NOMO-1 treated with dmso at 0.1 percent for 144 hours (cell line): Measurements from ENCODE around the gene NDUFV2.

Experiments
- DNase-seq: peaks from one replicate; lab custom pipeline; 2025; ENCODE audit not compliant: unreplicated experiment; lab: John Stamatoyannopoulos, UW

NDUFV2 gene

DNA sequence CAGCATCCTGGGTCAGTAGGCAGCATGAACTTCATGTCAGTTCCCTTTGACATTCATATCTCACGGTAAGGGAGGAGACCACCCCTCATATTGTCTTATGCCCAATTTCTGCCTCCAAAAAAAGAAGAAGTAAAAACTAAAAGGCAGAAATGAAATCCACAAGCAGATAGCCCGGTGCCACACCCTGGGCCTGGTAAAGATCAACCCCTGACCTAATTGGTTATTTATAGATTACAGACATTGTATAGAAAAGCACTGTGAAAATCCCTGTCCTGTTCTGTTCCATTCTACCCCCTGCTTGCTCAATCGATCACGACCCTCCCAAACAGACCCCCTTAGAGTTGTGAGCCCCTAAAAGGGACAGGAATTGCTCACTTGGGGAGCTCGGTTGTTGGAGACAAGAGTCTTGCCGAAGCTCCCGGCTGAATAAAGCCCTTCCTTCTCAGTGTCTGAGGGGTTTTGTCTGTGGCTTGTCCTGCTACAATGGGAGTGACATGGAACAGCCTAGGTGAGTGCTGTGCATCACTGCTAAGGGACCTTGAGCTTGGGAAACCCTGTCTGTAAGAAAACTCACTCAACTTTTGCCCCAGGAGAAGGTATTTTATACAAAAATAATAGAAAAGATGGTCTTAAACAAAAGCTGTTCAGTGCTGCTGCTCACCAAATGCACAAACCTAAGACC is 11.1 kb downstream of the NDUFV2 start:
- DNase-seq = no peak

DNA sequence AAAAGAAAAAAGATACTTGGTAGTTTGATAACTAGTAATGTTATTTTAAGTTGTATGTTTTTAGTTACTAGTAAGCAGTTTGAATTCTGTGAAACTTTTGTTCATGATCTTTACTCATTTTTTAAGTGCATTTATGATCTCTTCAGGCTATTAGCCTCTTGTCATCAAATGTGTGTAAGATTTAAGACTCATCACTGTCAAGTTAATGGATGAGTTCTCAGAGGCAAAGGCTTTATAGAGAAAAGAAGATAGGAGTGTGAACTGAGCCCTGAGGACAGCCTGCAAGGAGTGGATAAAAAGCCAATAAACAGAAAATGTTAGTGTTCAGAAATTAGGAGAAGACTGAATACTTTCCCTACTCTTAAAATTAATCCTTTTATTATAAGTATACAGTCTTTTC is 13.5 kb downstream of the NDUFV2 start:
- no peak for DNase-seq

- peak; percentile 58 for DNase-seq
Measured at GRCh38 chr18:9117980-9118841, 15.7 kb downstream of the NDUFV2 start.

GRCh38 chr18:9120796-9121195 is 18.3 kb downstream of the NDUFV2 start:
- no peak for DNase-seq

DNA sequence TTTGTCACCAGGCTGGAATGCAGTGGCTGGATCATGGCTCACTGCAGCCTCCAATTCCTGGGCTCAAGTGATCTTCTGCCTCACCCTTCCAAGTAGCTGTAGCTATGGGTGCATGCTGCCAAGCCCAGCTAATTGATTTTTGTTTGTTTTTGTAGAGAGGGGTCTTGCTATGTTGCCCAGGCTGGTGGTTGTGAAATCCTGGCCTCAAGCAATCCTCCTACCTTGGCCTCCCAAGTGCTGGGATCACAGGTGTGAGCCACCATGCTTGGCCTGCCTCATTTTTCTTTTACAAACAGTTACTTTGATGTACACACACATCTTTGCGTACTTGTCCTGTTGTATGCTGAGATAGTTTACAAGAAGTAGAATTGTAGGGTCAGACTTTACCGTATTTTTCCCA is 21.0 kb downstream of the NDUFV2 start:
- no peak for DNase-seq

GRCh38 chr18:9124824-9125223 is 22.3 kb downstream of the NDUFV2 start:
- no peak for DNase-seq

DNA sequence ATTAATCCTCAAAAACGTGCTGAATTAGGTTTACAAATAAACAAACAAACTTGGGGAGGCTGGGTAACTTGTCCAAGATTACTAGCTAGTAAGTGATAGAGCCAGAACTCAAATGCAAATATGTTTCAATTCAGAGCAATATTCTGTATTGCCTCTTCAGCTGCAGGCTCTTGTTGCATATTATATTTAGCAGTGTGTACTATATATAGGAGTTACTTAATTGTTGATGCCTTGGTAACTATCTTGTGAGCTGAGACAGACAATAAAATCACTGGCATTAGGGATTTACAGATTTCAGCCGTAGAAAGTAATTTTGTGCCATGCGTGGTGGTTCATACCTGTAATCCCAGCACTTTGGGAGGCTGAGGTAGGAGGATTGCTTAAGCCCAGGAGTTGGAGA is 23.8 kb downstream of the NDUFV2 start:
- DNase-seq = no peak

- DNase-seq = no peak
Measured at GRCh38 chr18:9130195-9130594, 27.7 kb downstream of the NDUFV2 start.

DNA sequence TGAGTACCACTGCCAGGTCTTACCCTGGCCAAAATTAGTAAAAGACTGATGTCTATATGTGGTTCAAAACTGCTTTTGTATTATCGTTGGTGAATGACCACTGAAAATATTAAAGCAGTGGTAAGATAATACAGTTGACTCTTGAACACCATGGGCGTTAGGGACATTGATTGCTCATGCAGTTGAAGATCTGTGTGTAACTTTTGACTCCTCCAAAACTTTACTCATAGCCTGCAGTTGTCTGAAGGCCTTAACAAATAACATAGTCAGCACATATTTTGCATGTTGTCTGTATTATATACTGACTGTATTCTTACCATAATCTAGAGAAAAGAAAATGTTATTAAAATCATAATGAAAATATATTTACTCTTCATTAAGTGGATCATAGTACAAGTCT is 28.3 kb downstream of the NDUFV2 start:
- no peak for DNase-seq

GRCh38 chr18:9132628-9133027 is 30.1 kb downstream of the NDUFV2 start:
- no peak for DNase-seq

GRCh38 chr18:9133225-9133624 is 30.7 kb downstream of the NDUFV2 start:
- DNase-seq = no peak

DNA sequence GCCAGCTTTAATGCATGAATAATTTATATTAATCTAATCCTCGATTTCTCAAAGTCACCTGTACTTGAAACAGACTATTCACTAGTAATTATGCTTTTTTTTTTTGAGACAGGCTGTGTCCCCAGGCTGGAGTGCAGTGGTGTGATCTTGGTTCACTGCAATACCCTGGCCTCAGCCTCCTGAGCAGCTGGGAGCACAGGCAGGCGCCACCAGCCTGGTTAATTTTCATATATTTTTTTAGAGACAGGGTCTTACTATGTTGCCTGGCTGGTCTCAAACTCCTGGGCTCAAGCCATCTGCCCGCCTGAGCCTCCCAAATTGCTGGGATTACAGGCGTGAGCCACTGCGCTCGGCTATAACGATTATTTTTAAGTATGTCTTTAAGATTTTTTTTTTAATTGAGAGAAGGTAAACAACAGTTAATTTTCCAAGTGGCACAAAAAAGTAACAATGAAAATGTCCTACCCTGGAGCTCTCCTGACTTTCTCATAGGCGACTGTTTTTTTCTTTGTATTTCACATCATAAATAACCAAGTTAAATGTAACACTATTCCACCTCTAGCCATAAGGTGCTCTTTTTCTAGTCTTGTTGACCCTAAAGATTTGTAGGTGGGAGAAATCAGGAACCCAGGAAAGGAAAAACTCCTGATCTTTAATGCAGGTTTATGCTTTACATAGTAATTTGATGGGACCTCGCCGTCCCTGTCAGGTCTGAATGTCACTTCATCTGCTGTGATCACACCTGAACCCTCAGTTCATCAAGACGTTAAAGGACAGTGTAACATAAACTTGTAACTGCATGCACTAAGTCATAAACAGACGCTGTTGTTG is 32.8 kb downstream of the NDUFV2 start:
- DNase-seq = no peak

DNA sequence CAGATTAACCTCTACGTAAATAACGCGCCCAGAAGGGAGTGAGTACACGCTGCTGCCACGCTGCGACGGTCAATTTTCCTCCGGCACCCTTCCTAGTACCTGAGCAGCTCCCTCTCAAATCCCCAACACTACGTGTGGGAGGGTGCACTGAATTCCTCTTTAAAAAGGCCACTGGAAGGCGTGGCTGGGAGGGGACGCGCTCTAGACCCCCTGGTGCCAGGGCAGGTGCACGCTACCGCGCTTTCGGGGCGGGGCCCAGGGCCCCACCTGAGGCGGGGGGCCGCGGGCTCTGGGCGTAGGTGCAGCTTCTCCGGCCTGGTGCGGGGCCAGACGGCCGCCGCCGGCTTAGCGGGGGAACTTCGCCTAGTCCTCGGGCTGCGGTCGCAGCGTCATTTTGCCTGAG is 33.4 kb downstream of the NDUFV2 start:
- no peak for DNase-seq

DNA sequence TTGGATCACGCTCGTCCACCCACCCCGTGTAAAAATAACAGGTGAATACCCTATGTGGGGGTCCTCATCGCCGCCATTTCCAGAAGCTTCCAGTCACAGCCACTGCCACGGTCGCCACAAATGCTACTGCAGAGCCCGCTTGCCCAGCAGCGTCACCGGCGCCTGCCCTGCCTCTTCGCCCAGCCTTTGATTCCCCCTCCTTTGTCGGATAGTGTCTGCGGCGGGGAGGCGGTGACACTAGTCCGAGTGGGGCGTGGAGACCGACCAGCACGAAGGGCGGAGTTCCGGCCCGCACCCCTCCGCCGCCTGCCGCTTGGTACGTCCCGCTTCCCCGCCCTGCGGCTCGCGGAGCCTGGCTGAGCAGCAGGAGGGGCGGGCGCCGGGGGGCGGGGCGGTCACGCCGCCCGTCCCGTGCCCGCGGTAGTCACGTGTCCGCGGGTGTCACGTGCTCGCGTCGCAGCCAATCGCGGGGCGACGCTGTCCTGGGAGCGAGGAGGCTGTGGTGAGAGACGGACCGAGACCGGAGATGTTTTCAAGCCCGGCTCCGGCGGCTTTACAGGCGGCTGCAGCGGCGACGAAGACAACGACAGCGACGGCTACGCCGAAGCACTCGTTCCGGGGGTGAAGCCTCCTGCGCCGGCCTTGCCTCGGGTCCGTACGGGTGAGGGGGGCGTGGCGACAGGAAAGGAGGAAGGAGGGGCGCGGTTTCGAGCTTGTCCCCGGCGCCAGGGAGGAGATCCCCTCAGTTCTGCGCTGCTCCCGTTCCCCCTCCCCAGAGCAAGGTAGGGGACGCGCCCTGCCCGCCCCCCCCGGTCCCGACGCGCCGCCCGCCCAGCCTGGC is 34.0 kb downstream of the NDUFV2 start, which contains the start of gene ANKRD12:
Gene ANKRD12, plus strand, starts transcription at position 467 of the 841 bp plus-strand sequence. CDS start 45,652 bp downstream, outside the sequence.
- peak; percentile 95 for DNase-seq

- DNase-seq = peak; percentile 56
Measured at GRCh38 chr18:9137168-9138066, 34.9 kb downstream of the NDUFV2 start.

GRCh38 chr18:9139400-9140039 is 37.0 kb downstream of the NDUFV2 start:
- no peak for DNase-seq

- no peak for DNase-seq
Measured at GRCh38 chr18:9140381-9140780, 37.9 kb downstream of the NDUFV2 start.

DNA sequence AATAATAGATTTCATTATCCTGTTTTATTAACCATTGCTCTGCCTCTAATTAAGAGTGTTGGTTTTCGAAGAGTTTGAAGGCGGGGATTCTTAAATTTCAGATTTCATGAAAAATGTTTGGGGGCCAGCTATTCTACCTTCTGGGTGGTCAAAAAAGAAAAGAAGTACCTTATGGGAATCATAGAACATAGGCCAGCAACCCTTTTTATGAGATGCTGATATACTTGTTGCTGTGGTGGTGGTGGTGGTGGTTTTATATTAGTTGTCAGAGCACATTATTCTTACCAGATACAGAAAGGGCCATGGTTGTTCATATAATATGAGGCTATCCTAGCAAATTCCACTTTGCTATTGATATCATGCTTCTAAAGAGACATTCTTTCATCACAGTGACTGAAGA is 38.5 kb downstream of the NDUFV2 start:
- no peak for DNase-seq

- DNase-seq = no peak
Measured at GRCh38 chr18:9146224-9146623, 43.7 kb downstream of the NDUFV2 start.
